GM12878 (cell line): ENCODE data around the gene PSENEN. TPM values are rescaled to one million over a fixed set of nuclear protein-coding genes. Genes with fewer than 3 reads are reported as not detected.

Experiments used
- ATAC-seq: fragments of 200-7000 bp; cut with Tn5 transposase; 3 replicates; pipeline ENCODE4 v1.9.1; 2020; ENCODE audit warnings: mild to moderate bottlenecking, moderate library complexity
- BruUV-seq: library from RNA; stranded (reverse); fragments of 400-500 nt; replicated peaks from 2 replicates; lab custom pipeline; 2021; lab: Mats Ljungman, UMichigan
- CTCF ChIA-PET: fragments of 300-600 bp; sonication (Branson Sonifier 250); formaldehyde crosslinking; extraction: SDS; loops from one replicate; lab custom pipeline; 2021; ENCODE audit warnings: inconsistent platforms; lab: Yijun Ruan, JAX
- POLR2A ChIA-PET: fragments of 350-600 bp; formaldehyde crosslinking; extraction: SDS; loops from one replicate; lab custom pipeline; 2021; ENCODE audit warnings: inconsistent platforms; lab: Charles Lee
- RAD21 ChIA-PET: fragments of 300-600 bp; sonication (Branson Sonifier 250); formaldehyde crosslinking; loops from one replicate; lab custom pipeline; 2023; ENCODE audit warnings: antibody characterized with exemption; ENCODE audit not compliant: unreplicated experiment; lab: Charles Lee
- SMC1A ChIA-PET: fragments of 300-600 bp; sonication (Branson Sonifier 250); formaldehyde crosslinking; loops from one replicate; lab custom pipeline; 2023; ENCODE audit not compliant: unreplicated experiment, uncharacterized antibody; lab: Charles Lee
- DNase-seq: peaks from one replicate; pipeline ENCODE4 v3.0.0-alpha.2; 2011; ENCODE audit warnings: low read depth, low spot score
- FAIRE-seq: peaks from 3 replicates; lab custom pipeline; 2011; peaks lifted over from hg19 to GRCh38; lab: Jason Lieb, UNC
- H2AFZ ChIP-seq: 2 replicates; pipeline ENCODE4 v1.6.0; 2011; ENCODE audit warnings: low read depth, low read length, control low read depth; ENCODE audit not compliant: control insufficient read depth
- H3K27ac ChIP-seq: 2 replicates; pipeline ENCODE4 v1.5.1; 2011; ENCODE audit warnings: control low read depth; ENCODE audit not compliant: control insufficient read depth, insufficient read depth
- H3K27me3 ChIP-seq, 2 experiments: replicated peaks in 1 of 2; 2 replicates each; pipeline versions ENCODE4 v1.6.0 to v1.6.1; 2011; ENCODE audit warnings: low read length in 1 of 2; ENCODE audit not compliant: control insufficient read depth in 2 of 2, insufficient read depth in 2 of 2
- H3K36me3 ChIP-seq, 2 experiments: 2 replicates each; pipeline ENCODE4 v1.5.1; 2011; ENCODE audit warnings: low read length in 1 of 2; ENCODE audit not compliant: control insufficient read depth in 2 of 2, insufficient read depth in 2 of 2
- H3K4me1 ChIP-seq: 2 replicates; pipeline ENCODE4 v1.6.1; 2011; ENCODE audit warnings: mild to moderate bottlenecking, low read length, moderate library complexity, mixed read lengths; ENCODE audit not compliant: control insufficient read depth, insufficient read depth
- H3K4me2 ChIP-seq: 2 replicates; pipeline ENCODE4 v1.6.0; 2011; ENCODE audit warnings: control low read depth; ENCODE audit not compliant: control insufficient read depth, insufficient read depth
- H3K4me3 ChIP-seq: fragments of 200-600 bp; sonication (generic); 2 replicates; pipeline ENCODE4 v1.5.1; 2016
- H3K79me2 ChIP-seq: 2 replicates; pipeline ENCODE4 v1.6.0; 2011; ENCODE audit warnings: low read length; ENCODE audit not compliant: control insufficient read depth, insufficient read depth
- H3K9ac ChIP-seq: 2 replicates; pipeline ENCODE4 v1.8.0; 2011; ENCODE audit warnings: low read length, control low read depth, mixed read lengths; ENCODE audit not compliant: control insufficient read depth, insufficient read depth
- H3K9me3 ChIP-seq: replicated peaks from 3 replicates; pipeline ENCODE4 v1.5.1; 2011; ENCODE audit warnings: mild to moderate bottlenecking, low read length; ENCODE audit not compliant: control insufficient read depth, insufficient read depth
- H4K20me1 ChIP-seq: 2 replicates; pipeline ENCODE4 v1.6.0; 2011; ENCODE audit not compliant: control insufficient read depth, insufficient read depth
- IRF4 ChIP-seq: IDR thresholded peaks from 2 replicates; pipeline ENCODE4 v1.6.1; 2011; ENCODE audit warnings: low read depth, low read length
- MTA2 ChIP-seq: fragments of 450-650 bp; IDR thresholded peaks from 2 replicates; pipeline ENCODE4 v1.6.1; 2016; ENCODE audit warnings: low read depth, mild to moderate bottlenecking, moderate library complexity
- NBN ChIP-seq: fragments of 450-650 bp; IDR thresholded peaks from 2 replicates; pipeline ENCODE4 v1.6.1; 2016
- NR2F1 ChIP-seq: fragments of 450-650 bp; conservative IDR thresholded peaks from 2 replicates; pipeline ENCODE4 v1.6.1; 2017; ENCODE audit warnings: mild to moderate bottlenecking
- PBX3 ChIP-seq: IDR thresholded peaks from 2 replicates; pipeline ENCODE4 v1.6.1; 2011; ENCODE audit warnings: mild to moderate bottlenecking, low read depth, low read length, moderate library complexity; ENCODE audit not compliant: insufficient replicate concordance
- RELB ChIP-seq: fragments of 450-650 bp; IDR thresholded peaks from 2 replicates; pipeline ENCODE4 v1.6.1; 2017; ENCODE audit warnings: low read depth, mild to moderate bottlenecking, moderate library complexity
- SREBF2 ChIP-seq: IDR thresholded peaks from 2 replicates; pipeline ENCODE4 v1.6.1; 2012; ENCODE audit warnings: mild to moderate bottlenecking, low read length
- TARDBP ChIP-seq: IDR thresholded peaks from 2 replicates; pipeline ENCODE4 v1.6.1; 2016; ENCODE audit warnings: borderline replicate concordance
- TBL1XR1 ChIP-seq: IDR thresholded peaks from 2 replicates; pipeline ENCODE4 v1.6.1; 2012; ENCODE audit warnings: low read depth, low read length, improper control_type of control experiment
- WGBS: methylation state at CpG from one replicate; pipeline ENCODE4 v1.1.6; 2016; ENCODE audit warnings: low lambda C conversion rate; ENCODE audit not compliant: insufficient replicate concordance, insufficient coverage; ENCODE audit errors: missing lambda C conversion rate; 5-methylcytosine and 5-hydroxymethylcytosine counted together
- in situ Hi-C: fragments of 300-500 bp; cut with MboI; formaldehyde crosslinking; loops from 9 replicates; pipeline ENCODE4 v1.14.3; 2018; ENCODE audit warnings: mixed read lengths
- intact Hi-C: fragments of 100-400 bp; cut with micrococcal nuclease; formaldehyde crosslinking; loops from one replicate; pipeline ENCODE4 v1.14.2; 2022; ENCODE audit not compliant: unreplicated experiment
- polyA plus RNA-seq, 11 experiments: library from polyadenylated mRNA; depleted of rRNA in 4 of 11; unstranded in 6 of 11; stranded (reverse) in 5 of 11; fragments of >200 nt; fragmentation: Nextera tagmentation in 4 of 11; fragmentation: Illumina TruSeq in 1 of 11; extraction: Ambion mirVana in 4 of 11; extraction: Trizol in 1 of 11; gene quantifications; 1 replicate in 1 of 11; 2 replicates in 10 of 11; pipeline versions ENCODE4 v1.2.1 to v1.2.3, GENCODE V29; 2011 to 2016; ENCODE audit warnings: inconsistent platforms in 2 of 11, missing spikeins in 2 of 11, low read depth in 1 of 11
- total RNA-seq, 4 experiments: library from RNA; depleted of rRNA in 3 of 4; stranded (reverse); fragments of >200 nt in 3 of 4; fragmentation: Illumina TruSeq in 1 of 4; extraction: Trizol in 1 of 4; gene quantifications; 2 replicates each; pipeline versions ENCODE4 v1.2.1 to v1.2.3, GENCODE V29; 2013 to 2021

PSENEN gene
- total and polyA plus RNA-seq, 10 of the 15 experiments (the other 5 are each of a cell fraction or from before 2014, with no cell fraction given), result 14.4 to 178 (median 43.5) TPM

- CTCF ChIA-PET, result no interaction called here
Observed at GRCh38 chr19:35774274-35775045, 29.0 kb downstream of the PSENEN start.

GRCh38 chr19:35775046-35775297, 29.5 kb downstream of the PSENEN start:
- H3K27ac ChIP-seq, result no peak overlapping the region
- TF ChIP-seq TBL1XR1 (no peak), MTA2 (no peak), IRF4 (no peak), PBX3 (no peak), NBN (no peak), SREBF2 (no peak), RELB (no peak)
- ChIA-PET POLR2A (no interaction called here), RAD21 (no interaction called here), SMC1A (no interaction called here), CTCF (no interaction called here)
- in situ Hi-C loops (no loop called here), intact Hi-C loops (no loop called here)
- peak overlapping the region; percentile 86 for H3K4me2 ChIP-seq
- DNase-seq (no peak), FAIRE-seq (no peak), ATAC-seq (no peak)
- H3K4me3 ChIP-seq, result no peak overlapping the region
- no peaks in the 10 kb centered on the region for H3K27me3 ChIP-seq
- no peaks in the 10 kb centered on the region; a peak in 1 of 4 replicates for H3K36me3 ChIP-seq
- H3K79me2 ChIP-seq, result no peaks in the 10 kb centered on the region
- H3K4me1 ChIP-seq, result no peaks in the 10 kb centered on the region
- WGBS, result 51% methylated on average over 9 of the region's 9 CpGs
- no peaks in the 10 kb centered on the region for H4K20me1 ChIP-seq
- H2AFZ ChIP-seq, result peak overlapping the region; percentile 59
- H3K9me3 ChIP-seq, result no peaks in the 10 kb centered on the region
- no TSS peak for BruUV-seq
- no peak overlapping the region for H3K9ac ChIP-seq

More at GRCh38 chr19:35774274-35775045, 29.0 kb downstream of the PSENEN start:
- no peak overlapping the region for H3K4me3 ChIP-seq
- H3K4me1 ChIP-seq, result no peaks in the 10 kb centered on the region
- peak overlapping the region; percentile 86 for H3K4me2 ChIP-seq
- H2AFZ ChIP-seq, result peak overlapping the region; percentile 59; the same call in 1 of the 2 replicates
- no peaks in the 10 kb centered on the region; a peak in 1 of 4 replicates for H3K36me3 ChIP-seq
- H3K9me3 ChIP-seq, result no peaks in the 10 kb centered on the region
- no peaks in the 10 kb centered on the region for H3K79me2 ChIP-seq
- TF ChIP-seq NR2F1 (no peak), TARDBP (no peak)
- ATAC-seq (no peak), DNase-seq (no peak), FAIRE-seq (peak; percentile 59)
- BruUV-seq, result no TSS peak
- H4K20me1 ChIP-seq, result no peaks in the 10 kb centered on the region
- POLR2A ChIA-PET, result interaction anchor here (0.6 to 1.9 kb wide), 2 partner anchors 34 to 127 kb away, joined by 4 to 8 read pairs; partner anchors contain the start of gene COX6B1
- RAD21 ChIA-PET, result no interaction called here
- H3K9ac ChIP-seq, result no peak overlapping the region
- in situ Hi-C loops (no loop called here), intact Hi-C loops (no loop called here)
- 54% methylated on average over 16 of the region's 16 CpGs for WGBS
- no peak overlapping the region for H3K27ac ChIP-seq
- SMC1A ChIA-PET, result no interaction called here
- H3K27me3 ChIP-seq, result no peaks in the 10 kb centered on the region
